ENCODE measurements around the gene TNS3. TPM values are rescaled to one million over a fixed set of nuclear protein-coding genes. Genes with fewer than 3 reads are reported as not detected.

The TNS3 gene
- total and polyA plus RNA-seq, 3 experiments from 2014 or later = 1.4 to 1.5 TPM; not detected in 1

DNA sequence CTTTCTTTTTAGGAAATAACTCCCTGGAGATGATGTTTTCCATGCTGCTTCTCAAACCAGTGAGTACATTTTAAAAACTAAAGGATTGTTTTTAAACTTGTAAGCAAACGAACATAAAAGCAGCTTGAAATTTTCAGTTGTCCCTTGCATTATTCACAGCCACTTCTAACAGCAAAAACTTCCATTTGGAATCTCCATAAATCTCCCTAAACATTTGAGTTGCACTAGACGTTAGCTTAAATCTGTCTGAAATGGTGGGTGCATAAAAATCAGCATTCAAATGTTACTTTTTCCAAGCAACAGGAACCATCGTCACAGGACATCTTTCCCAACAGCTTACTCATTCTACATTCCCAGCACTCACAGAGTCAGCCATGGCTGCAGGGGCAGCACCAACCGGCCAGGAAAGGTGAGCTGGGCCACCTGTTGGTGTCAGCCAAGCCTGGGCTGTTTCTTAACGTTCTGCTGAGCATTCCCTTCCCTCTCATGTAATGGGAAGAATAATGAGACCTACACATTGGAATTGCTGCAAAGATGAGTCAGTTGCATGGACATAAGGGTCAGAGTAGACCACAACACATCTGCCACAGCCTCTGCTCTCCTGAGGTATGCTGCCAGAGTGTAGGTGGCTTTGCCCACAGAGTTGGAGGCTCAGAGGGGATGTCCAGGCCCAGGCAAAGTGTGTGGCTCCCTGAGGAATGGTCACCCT is 163.2 kb downstream of the TNS3 start:
- no peaks in the 10 kb centered on the region for H3K27me3 ChIP-seq (ENCODE audit: insufficient read depth, low read length, poor library complexity, severe bottlenecking)
- Mint-ChIP-seq H3K36me3 (no peaks in the 10 kb centered on the region), H3K4me3 (no peak overlapping the region), H3K27ac (no peak overlapping the region), H3K4me1 (no peaks in the 10 kb centered on the region), H3K27me3 (no peaks in the 10 kb centered on the region), H3K9me3 (peaks cover 0 to 10% (median 7%) of the 10 kb centered on the region in 5 donors)
- POLR2A ChIA-PET = no interaction called here
- H3K9me3 ChIP-seq (ENCODE audit: low read length) = no peaks in the 10 kb centered on the region
- H3K4me3 ChIP-seq (ENCODE audit: low read length) = no peak overlapping the region
- no peak overlapping the region for H3K27ac ChIP-seq (ENCODE audit: low read depth, low read length)
- DNase-seq = no peak
- H3K36me3 ChIP-seq (ENCODE audit: insufficient read depth, low read length) = no peaks in the 10 kb centered on the region
- CTCF ChIA-PET = no interaction called here
- no peaks in the 10 kb centered on the region for H3K4me1 ChIP-seq (ENCODE audit: insufficient read depth, low read length)

GRCh38 chr7:47416492-47417480 is 165.1 kb downstream of the TNS3 start:
- H3K36me3 ChIP-seq (ENCODE audit: insufficient read depth, low read length) = no peaks in the 10 kb centered on the region
- H3K27ac Mint-ChIP-seq = no peak overlapping the region
- peaks cover 0 to 8% (median 7%) of the 10 kb centered on the region in 5 donors for H3K9me3 Mint-ChIP-seq
- H3K27me3 Mint-ChIP-seq = no peaks in the 10 kb centered on the region
- no peak overlapping the region for H3K27ac ChIP-seq (ENCODE audit: low read depth, low read length)
- H3K27me3 ChIP-seq (ENCODE audit: insufficient read depth, low read length, poor library complexity, severe bottlenecking) = no peaks in the 10 kb centered on the region
- CTCF ChIA-PET = no interaction called here
- H3K4me3 ChIP-seq (ENCODE audit: low read length) = no peak overlapping the region
- no peaks in the 10 kb centered on the region for H3K36me3 Mint-ChIP-seq
- no peak for DNase-seq
- no peak overlapping the region for H3K4me3 Mint-ChIP-seq
- POLR2A ChIA-PET = no interaction called here
- no peaks in the 10 kb centered on the region for H3K9me3 ChIP-seq (ENCODE audit: low read length)
- no peaks in the 10 kb centered on the region for H3K4me1 ChIP-seq (ENCODE audit: insufficient read depth, low read length)
- no peaks in the 10 kb centered on the region for H3K4me1 Mint-ChIP-seq

- no peaks in the 10 kb centered on the region for H3K4me1 ChIP-seq (ENCODE audit: insufficient read depth, low read length)
- H3K4me3 ChIP-seq (ENCODE audit: low read length) = no peak overlapping the region
- Mint-ChIP-seq H3K4me3 (no peak overlapping the region), H3K9me3 (peaks cover 0 to 8% (median 7%) of the 10 kb centered on the region in 5 donors), H3K27ac (no peak overlapping the region), H3K36me3 (no peaks in the 10 kb centered on the region), H3K4me1 (no peaks in the 10 kb centered on the region), H3K27me3 (no peaks in the 10 kb centered on the region)
- H3K9me3 ChIP-seq (ENCODE audit: low read length) = no peaks in the 10 kb centered on the region
- no peaks in the 10 kb centered on the region for H3K27me3 ChIP-seq (ENCODE audit: insufficient read depth, low read length, poor library complexity, severe bottlenecking)
- H3K36me3 ChIP-seq (ENCODE audit: insufficient read depth, low read length) = no peaks in the 10 kb centered on the region
- no peak overlapping the region for H3K27ac ChIP-seq (ENCODE audit: low read depth, low read length)
- DNase-seq = no peak
- ChIA-PET CTCF (no interaction called here), POLR2A (no interaction called here)
These were observed 166.3 kb downstream of the TNS3 start for GRCh38 chr7:47415318-47416212.

DNA sequence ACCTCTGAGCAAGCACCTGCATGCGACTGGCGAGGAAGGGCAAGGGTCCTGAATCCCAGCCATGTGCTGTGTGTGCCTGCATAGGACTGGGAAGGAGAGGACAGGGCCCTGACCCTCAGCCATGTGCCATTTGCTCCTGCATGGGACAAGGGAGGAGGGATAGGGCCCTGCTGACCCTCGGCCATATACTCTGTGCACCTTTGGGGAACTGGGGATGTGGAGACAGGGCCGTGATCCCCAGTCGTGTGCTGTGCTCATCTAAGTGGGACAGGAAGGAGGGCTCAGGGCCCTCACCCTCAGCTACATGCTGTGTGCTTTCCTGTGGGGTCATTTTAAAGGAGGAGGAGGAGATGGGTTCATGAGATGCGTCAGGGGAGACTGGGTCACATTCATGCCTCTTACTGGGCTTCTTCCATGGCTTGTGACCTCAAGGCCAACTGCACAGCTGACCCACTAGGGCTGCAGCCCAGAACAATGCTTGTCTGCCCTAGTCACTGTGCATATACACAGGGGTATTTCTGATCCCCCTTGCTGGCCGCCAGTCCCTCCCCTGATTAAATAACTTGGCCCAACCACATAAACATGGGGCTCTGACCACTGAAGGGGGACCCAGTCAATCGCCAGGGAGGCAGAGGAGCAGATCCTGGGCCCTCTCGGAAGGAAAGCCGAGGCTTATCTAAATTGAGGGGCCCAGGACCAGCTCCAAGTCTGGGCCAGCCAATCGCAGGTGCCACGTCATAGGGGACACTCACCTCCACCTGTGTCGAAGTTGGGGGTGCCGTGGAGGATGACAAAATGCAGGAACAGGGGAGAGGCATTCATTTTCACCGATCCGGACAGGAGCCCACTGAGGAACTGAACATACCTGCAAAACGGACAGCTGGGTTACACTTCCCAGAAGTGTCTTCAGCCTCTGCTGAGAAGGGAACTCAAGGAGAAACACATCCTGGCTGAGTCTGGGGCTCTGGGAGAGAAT is 167.3 kb downstream of the TNS3 start:
- H3K27me3 Mint-ChIP-seq = no peaks in the 10 kb centered on the region
- no peak overlapping the region for H3K27ac Mint-ChIP-seq
- no peaks in the 10 kb centered on the region for H3K36me3 Mint-ChIP-seq
- Histone ChIP-seq H3K4me3 (ENCODE audit: low read length) (no peak overlapping the region), H3K27ac (ENCODE audit: low read depth, low read length) (no peak overlapping the region), H3K36me3 (ENCODE audit: insufficient read depth, low read length) (no peaks in the 10 kb centered on the region), H3K27me3 (ENCODE audit: insufficient read depth, low read length, poor library complexity, severe bottlenecking) (no peaks in the 10 kb centered on the region), H3K4me1 (ENCODE audit: insufficient read depth, low read length) (no peaks in the 10 kb centered on the region), H3K9me3 (ENCODE audit: low read length) (no peaks in the 10 kb centered on the region)
- ChIA-PET POLR2A (no interaction called here), CTCF (no interaction called here)
- peaks cover 0 to 2% (median 1%) of the 10 kb centered on the region in 5 donors for H3K9me3 Mint-ChIP-seq
- no peak for DNase-seq
- no peaks in the 10 kb centered on the region for H3K4me1 Mint-ChIP-seq
- no peak overlapping the region for H3K4me3 Mint-ChIP-seq

DNA sequence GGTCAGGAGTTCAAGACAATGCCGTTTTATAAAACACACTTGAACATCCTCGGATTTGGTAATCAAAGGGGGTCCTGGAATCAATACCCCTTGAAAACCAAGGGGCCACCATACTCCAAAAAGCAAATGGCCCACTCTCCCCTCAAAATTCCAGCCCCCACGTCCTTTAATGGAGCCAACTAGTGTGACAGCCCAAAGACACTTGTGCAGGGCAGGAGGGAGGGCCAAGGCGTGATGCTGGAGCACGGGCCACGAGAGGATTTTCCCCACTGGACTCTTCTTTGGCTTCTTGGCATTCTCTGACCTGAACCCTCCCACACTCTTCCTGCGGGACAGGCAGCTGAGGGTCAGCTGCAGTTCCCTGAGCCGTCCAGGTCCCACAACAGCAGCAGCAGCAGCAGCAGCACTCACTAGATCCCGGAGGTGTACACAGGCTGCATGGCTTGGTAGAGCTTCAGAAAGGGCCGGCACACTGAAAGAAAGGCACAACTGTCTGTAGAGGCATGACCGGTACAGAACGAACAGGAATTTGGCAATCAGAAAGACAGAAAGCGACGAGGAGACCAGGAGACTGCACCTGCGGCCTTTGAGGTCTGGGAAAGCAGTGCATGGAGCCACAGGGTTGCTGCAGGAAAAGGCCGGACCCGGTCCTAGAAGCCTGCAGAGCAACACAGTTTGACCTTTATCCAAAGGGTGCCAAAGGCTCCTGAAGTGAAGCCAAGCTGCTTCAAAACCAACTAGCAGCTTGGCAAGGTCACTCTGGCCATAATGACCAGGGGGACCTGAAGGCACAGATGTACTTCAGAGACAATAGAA is 168.2 kb downstream of the TNS3 start:
- Mint-ChIP-seq H3K4me3 (no peak overlapping the region), H3K27ac (no peak overlapping the region), H3K9me3 (peaks cover 0 to 2% (median 1%) of the 10 kb centered on the region in 5 donors), H3K4me1 (no peaks in the 10 kb centered on the region), H3K27me3 (no peaks in the 10 kb centered on the region), H3K36me3 (no peaks in the 10 kb centered on the region)
- DNase-seq = no peak
- Histone ChIP-seq H3K4me3 (ENCODE audit: low read length) (no peak overlapping the region), H3K36me3 (ENCODE audit: insufficient read depth, low read length) (no peaks in the 10 kb centered on the region), H3K27me3 (ENCODE audit: insufficient read depth, low read length, poor library complexity, severe bottlenecking) (no peaks in the 10 kb centered on the region), H3K9me3 (ENCODE audit: low read length) (no peaks in the 10 kb centered on the region), H3K27ac (ENCODE audit: low read depth, low read length) (no peak overlapping the region), H3K4me1 (ENCODE audit: insufficient read depth, low read length) (no peaks in the 10 kb centered on the region)
- POLR2A ChIA-PET = no interaction called here
- CTCF ChIA-PET = no interaction called here

GRCh38 chr7:47411901-47412300 is 170.0 kb downstream of the TNS3 start:
- H3K9me3 ChIP-seq (ENCODE audit: low read length) = no peaks in the 10 kb centered on the region
- DNase-seq = no peak
- H3K9me3 Mint-ChIP-seq = peaks cover 0 to 2% (median 1%) of the 10 kb centered on the region in 5 donors
- H3K4me1 ChIP-seq (ENCODE audit: insufficient read depth, low read length) = no peaks in the 10 kb centered on the region
- no peak overlapping the region for H3K4me3 Mint-ChIP-seq
- ChIA-PET CTCF (no interaction called here), POLR2A (no interaction called here)
- H3K4me1 Mint-ChIP-seq = no peaks in the 10 kb centered on the region
- H3K36me3 Mint-ChIP-seq = no peaks in the 10 kb centered on the region
- no peaks in the 10 kb centered on the region for H3K27me3 ChIP-seq (ENCODE audit: insufficient read depth, low read length, poor library complexity, severe bottlenecking)
- H3K27me3 Mint-ChIP-seq = no peaks in the 10 kb centered on the region
- no peak overlapping the region for H3K27ac ChIP-seq (ENCODE audit: low read depth, low read length)
- H3K27ac Mint-ChIP-seq = no peak overlapping the region
- no peak overlapping the region for H3K4me3 ChIP-seq (ENCODE audit: low read length)
- no peaks in the 10 kb centered on the region for H3K36me3 ChIP-seq (ENCODE audit: insufficient read depth, low read length)

All from CD8-positive, alpha-beta memory T cell (primary cell).